ENCODE data around the gene OBP2A. TPM values are rescaled to one million over a fixed set of nuclear protein-coding genes. Genes with fewer than 3 reads are reported as not detected.

Gene OBP2A
- total RNA-seq, 1 donor from 2014 or later: not detected

DNA sequence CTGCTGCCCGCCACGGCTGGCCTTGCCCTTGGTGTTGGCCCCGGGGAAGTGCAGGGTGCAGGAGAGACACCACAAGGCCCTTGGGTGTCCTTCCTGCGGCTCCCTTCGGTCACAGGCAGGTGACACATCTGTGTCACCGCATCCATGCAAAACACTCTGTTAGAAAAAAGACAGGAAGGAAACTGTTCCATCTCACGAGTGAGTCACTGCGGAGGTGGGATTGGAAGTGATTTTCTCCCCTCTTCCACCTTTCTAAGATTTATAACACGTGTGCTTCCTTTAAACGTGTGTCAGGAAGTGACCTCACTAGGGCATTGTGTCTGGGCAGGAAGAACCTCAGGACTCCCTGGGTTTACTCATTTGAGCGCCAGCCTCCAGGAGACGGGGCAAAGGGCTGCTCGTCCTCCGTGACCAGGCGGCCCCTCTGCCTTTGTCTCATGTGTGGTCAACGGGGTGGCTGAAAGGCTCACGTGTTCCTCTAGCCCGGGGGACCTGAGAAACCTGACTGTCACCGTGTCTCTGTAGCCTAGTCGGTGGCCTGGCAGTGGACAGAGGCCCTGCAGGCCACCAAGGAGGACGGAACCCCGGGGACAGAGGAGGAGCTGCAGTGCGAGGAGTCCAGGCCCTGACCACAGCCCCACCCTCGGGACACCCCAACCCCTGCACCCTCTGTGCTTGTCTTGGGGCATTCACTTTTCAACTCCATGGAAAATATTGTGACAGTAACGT, 29.6 kb upstream of the OBP2A start:
- Histone ChIP-seq H3K27ac (no peak overlapping the region), H3K4me3 (no peak overlapping the region), H3K9me3 (no peaks in the 10 kb centered on the region), H3K27me3 (no peaks in the 10 kb centered on the region), H3K4me1 (no peaks in the 10 kb centered on the region), H3K36me3 (no peaks in the 10 kb centered on the region)
- intact Hi-C loops (cut with DNase I): no loop called here
- TF ChIP-seq, protein P1, sequence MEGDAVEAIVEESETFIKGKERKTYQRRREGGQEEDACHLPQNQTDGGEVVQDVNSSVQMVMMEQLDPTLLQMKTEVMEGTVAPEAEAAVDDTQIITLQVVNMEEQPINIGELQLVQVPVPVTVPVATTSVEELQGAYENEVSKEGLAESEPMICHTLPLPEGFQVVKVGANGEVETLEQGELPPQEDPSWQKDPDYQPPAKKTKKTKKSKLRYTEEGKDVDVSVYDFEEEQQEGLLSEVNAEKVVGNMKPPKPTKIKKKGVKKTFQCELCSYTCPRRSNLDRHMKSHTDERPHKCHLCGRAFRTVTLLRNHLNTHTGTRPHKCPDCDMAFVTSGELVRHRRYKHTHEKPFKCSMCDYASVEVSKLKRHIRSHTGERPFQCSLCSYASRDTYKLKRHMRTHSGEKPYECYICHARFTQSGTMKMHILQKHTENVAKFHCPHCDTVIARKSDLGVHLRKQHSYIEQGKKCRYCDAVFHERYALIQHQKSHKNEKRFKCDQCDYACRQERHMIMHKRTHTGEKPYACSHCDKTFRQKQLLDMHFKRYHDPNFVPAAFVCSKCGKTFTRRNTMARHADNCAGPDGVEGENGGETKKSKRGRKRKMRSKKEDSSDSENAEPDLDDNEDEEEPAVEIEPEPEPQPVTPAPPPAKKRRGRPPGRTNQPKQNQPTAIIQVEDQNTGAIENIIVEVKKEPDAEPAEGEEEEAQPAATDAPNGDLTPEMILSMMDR (IDR thresholded peaks at IDR 0.05): no peak
- no peak for TF ChIP-seq POLR2AphosphoS5 (IDR thresholded peaks at IDR 0.05; ENCODE audit: insufficient read depth in 1 of 2, low read depth in 1 of 2)
- TF ChIP-seq POLR2A (IDR thresholded peaks at IDR 0.05): no peak
- no peak for DNase-seq (ENCODE audit: extremely low spot score in 2 of 2)

DNA sequence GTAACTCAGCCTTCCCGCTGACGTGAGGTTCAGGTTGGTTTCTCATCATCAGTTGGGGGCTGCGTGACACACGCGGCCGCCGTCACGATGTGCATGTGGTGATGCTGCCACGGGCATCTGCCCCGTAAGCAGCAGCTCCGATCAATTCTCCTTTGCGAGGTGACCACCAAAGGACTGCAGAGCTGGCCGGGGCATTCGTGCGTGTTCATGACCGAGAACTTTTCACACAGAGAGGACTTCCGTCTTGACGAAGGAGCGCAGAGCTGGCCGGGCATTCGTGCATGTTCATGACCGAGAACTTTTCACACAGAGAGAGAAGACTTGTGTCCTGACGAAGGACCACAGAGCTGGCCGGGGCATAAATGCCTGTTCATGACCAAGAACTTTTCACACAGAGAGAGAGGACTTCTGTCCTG, 28.5 kb upstream of the OBP2A start:
- no peak for DNase-seq (ENCODE audit: extremely low spot score in 2 of 2)
- Histone ChIP-seq H3K4me3 (no peak overlapping the region), H3K9me3 (no peaks in the 10 kb centered on the region), H3K27ac (no peak overlapping the region), H3K36me3 (no peaks in the 10 kb centered on the region), H3K4me1 (no peaks in the 10 kb centered on the region), H3K27me3 (no peaks in the 10 kb centered on the region)
- TF ChIP-seq, protein P1 (IDR thresholded peaks at IDR 0.05): no peak
- TF ChIP-seq POLR2A (IDR thresholded peaks at IDR 0.05) (no peak), POLR2AphosphoS5 (IDR thresholded peaks at IDR 0.05; ENCODE audit: insufficient read depth in 1 of 2, low read depth in 1 of 2) (no peak)
- intact Hi-C loops (cut with DNase I): no loop called here

DNA sequence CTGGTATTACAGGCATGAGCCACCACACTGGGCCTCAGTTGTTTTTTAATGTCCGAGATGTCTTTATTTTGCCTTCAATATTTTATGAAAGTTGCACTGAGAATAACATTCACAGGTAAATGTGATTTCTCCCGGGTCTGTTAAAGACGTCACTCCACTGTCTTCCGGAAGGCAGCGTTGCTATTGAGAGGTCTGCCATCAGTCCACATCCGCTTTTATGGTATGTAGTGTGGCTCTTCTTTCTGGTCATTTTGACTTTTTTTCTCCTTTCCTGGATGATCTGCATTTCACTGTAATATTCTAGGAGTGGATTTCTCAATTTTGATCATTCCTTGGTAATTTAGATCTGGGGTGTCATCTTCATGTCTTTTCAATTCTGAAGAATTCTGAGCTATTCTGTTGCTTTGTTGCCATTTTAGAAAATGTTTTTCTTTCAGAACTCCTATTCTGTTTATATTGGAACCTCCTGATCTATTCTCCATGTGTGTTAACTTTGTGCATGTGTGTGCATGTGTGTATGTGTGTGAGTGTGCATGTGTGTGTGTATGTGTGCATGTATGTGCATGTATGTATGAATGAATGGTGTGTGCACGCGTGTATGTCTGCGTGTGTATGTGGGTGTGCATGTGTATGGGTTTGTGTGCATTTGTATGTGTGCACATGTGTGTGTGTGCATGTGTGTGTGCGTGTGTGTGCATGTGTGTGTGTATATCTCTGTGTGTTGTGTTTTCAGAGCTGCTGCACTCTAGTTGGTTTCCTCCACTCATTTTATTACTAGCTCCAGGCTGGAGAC, 26.6 kb upstream of the OBP2A start:
- Histone ChIP-seq H3K9me3 (no peaks in the 10 kb centered on the region), H3K27me3 (no peaks in the 10 kb centered on the region), H3K4me3 (no peak overlapping the region), H3K4me1 (no peaks in the 10 kb centered on the region), H3K36me3 (no peaks in the 10 kb centered on the region), H3K27ac (no peak overlapping the region)
- TF ChIP-seq POLR2A (IDR thresholded peaks at IDR 0.05) (no peak), POLR2AphosphoS5 (IDR thresholded peaks at IDR 0.05; ENCODE audit: insufficient read depth in 1 of 2, low read depth in 1 of 2) (no peak)
- TF ChIP-seq, protein P1 (IDR thresholded peaks at IDR 0.05): no peak
- intact Hi-C loops (cut with DNase I): no loop called here
- no peak for DNase-seq (ENCODE audit: extremely low spot score in 2 of 2)

DNA sequence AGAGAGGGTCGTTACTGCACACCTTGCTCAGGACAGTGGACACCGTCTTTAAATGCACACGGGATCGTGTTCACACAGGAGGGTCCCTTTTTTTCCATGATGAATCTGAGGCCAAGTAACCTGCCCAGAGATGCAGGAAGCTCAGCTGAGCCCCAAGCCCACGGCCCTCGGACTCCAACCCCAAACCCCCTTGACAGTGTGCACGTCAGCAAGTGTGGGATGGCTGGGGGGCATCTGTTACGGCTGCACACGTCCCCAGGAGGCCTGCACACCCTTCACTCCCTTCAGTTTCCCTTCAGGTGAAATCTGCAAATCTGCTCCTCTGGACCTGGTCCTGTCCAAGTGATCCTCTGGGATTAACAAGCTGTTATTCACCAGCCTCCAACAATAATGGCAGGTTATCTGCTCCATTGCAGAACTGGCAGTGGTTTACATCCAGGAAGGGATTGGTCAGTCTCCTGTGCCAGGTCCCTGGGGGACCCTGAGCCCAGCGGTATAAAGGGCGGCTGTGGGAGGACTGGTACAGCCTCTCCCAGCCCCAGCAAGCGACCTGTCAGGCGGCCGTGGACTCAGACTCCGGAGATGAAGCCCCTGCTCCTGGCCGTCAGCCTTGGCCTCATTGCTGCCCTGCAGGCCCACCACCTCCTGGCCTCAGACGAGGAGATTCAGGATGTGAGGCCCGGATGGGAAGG, 24.9 kb upstream of the OBP2A start, which contains the start of gene LCN1:
Gene LCN1, plus strand, starts transcription at position 525 of the 692 bp plus-strand sequence. Its CDS starts 58 bp downstream, at position 583.
- intact Hi-C loops (cut with DNase I): no loop called here
- Histone ChIP-seq H3K4me1 (no peaks in the 10 kb centered on the region), H3K27me3 (no peaks in the 10 kb centered on the region), H3K36me3 (no peaks in the 10 kb centered on the region), H3K27ac (no peak within 1 kb of the TSS), H3K4me3 (no peak within 1 kb of the TSS), H3K9me3 (no peaks in the 10 kb centered on the region)
- DNase-seq (ENCODE audit: extremely low spot score in 2 of 2): no peak
- TF ChIP-seq POLR2AphosphoS5 (IDR thresholded peaks at IDR 0.05; ENCODE audit: insufficient read depth in 1 of 2, low read depth in 1 of 2): no peak
- no peak for TF ChIP-seq POLR2A (IDR thresholded peaks at IDR 0.05)
- TF ChIP-seq, protein P1 (IDR thresholded peaks at IDR 0.05): no peak
